RPMI8226 (cell line): ENCODE measurements around the gene GBX1.

Experiments used
- DNase-seq: peaks from one replicate; pipeline ENCODE4 v3.0.0-alpha.2; 2015

The GBX1 gene

GRCh38 chr7:151138153-151138851, 29.2 kb downstream of the GBX1 start:
- no peak for DNase-seq

- no peak for DNase-seq
Measured at GRCh38 chr7:151137791-151138152, 29.7 kb downstream of the GBX1 start.

- no peak for DNase-seq
Measured at GRCh38 chr7:151137076-151137675, 30.3 kb downstream of the GBX1 start.

DNA sequence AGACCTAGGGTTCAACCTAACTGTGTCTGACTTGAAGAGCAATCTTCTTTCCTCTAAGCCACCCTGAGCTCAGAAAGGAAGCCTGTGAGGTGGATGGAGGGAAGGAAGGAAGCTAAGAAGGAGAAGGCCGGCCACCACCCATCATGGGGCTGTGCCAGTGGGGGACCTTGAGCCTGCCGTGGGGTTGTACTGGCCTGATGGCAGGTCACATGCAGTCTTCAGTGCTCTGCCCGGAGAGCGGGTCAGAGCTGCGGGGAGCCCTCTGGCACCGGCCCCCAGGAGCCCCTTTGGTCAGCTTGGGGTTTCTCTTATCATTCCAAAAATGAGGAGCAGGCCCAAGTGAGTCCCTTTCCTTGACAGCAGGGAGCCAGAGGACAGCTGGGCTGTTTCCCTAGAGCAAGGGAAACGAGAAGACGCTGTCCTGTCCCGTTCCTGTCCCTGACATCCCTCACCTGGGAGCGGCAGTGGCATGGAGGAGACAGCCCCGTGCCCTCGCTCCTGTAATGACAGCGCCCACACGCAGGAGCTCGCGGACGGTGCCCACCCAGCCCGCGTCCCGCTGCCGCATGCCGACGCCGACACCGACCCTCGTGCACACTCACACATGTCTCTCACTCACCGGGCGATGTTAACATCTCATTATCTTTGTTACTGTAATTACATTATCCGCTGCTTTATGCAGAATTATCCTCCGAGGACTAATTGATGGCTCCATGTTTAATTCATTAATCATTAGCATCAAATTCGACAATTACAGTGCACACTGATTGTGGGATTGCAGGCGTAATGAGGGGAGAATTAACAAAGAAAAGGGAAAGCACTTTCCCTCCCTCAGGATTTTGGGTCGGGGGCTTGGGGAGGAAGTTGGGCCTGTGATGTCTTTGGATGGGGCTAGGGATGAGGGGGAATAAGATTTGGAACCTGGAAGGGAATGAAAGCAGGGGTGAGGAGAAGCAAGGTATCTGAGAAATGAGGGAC, 31.3 kb downstream of the GBX1 start:
- DNase-seq: no peak

- no peak for DNase-seq
Measured at GRCh38 chr7:151135525-151135845, 32.0 kb downstream of the GBX1 start.

DNA sequence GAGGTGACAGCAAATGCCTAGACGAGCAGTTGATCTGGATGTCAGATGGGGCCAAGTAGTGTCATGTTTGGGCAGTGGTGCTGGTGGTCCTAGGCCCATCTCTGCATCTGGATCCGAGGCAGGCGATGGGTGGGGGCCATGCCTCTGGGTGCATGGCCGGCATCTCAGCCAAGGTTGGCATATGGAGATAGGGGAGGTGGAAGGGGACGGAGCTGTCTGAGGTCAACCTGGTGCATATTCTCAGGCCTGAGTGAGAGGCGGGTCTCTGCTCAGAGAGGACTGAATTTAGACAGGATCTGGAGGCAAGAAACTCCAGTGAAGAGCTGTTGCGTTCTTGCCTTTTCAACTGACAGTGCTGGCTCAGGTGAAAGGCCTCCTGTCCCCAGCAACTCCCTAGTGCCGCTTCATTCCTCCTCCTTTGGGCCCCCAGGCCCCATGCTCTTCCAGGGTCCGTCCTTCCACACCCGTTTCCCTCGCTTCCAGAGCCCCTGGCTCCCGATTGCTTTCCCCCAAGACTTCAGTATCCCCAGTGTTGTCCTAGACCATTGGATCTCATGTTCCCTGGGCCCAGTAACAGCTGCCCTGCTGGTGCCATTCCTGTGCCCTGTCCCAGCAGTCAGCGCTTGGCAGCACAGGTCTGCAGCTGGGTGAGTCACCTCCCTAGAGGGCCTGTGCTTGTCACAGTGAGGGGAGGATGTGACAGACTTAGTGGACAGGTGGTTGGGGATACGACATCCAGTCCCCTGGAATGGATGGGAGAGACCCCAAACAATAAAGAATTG, 32.6 kb downstream of the GBX1 start:
- DNase-seq: no peak

- no peak for DNase-seq
Measured at GRCh38 chr7:151133986-151134742, 33.3 kb downstream of the GBX1 start.

GRCh38 chr7:151133266-151133985, 34.1 kb downstream of the GBX1 start:
- DNase-seq: no peak

GRCh38 chr7:151132461-151133205, 34.9 kb downstream of the GBX1 start:
- DNase-seq: no peak

- no peak for DNase-seq
Measured at GRCh38 chr7:151131592-151132293, 35.8 kb downstream of the GBX1 start.

GRCh38 chr7:151131224-151131591, 36.3 kb downstream of the GBX1 start:
- DNase-seq: no peak

DNA sequence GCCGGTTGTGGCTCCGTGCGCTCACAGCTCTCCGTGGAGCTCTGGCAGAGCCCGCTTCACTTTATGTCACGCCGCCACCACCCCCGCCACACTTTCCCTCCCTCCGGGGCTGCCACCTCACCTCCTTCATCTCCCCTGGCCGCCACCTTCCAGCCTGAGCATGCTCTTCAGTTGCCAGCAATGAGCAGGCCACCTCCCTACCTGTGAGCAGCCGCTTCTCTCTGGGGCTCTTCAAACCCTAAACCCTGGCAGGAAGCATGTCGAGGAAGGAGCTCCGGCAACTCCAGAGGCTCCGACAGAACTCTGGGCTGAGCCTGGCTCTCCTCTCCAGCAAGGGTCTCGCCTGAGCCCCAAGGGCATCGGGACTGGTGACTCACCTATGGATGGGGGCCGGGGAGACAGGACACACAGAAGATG, 36.7 kb downstream of the GBX1 start:
- no peak for DNase-seq

DNA sequence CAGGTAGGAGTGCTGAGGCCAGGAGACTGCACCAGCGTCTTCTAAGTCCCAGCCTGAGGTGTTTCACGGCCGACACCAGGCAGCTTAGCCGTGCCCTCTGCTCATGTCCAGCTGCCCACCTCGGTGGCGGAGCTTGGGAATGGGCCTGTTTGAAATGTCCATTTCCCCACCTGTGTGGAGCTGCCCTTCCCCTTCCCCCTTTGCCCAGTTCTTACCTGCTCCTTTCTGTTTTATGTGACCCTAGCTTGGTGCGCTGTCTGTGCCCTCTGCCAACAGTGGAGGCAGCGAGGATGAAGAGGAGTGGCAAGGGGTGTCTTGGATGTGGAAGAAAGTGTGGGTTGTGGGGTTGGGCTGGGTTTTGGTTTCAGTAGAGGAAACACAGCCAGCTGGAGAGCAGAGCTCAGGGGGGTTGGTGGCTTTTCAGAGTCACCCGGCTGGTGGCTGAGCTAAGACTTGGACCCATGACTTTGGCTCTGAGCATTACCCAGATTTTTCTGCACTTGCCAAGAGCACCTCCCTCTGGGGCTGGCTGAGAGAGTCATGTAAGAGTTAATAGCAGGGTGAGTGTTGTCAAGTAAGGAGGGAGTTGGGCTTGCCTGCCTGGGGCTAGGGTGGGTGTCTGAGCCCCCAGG, 37.4 kb downstream of the GBX1 start:
- no peak for DNase-seq

- no peak for DNase-seq
Measured at GRCh38 chr7:151129117-151129959, 38.2 kb downstream of the GBX1 start.

DNA sequence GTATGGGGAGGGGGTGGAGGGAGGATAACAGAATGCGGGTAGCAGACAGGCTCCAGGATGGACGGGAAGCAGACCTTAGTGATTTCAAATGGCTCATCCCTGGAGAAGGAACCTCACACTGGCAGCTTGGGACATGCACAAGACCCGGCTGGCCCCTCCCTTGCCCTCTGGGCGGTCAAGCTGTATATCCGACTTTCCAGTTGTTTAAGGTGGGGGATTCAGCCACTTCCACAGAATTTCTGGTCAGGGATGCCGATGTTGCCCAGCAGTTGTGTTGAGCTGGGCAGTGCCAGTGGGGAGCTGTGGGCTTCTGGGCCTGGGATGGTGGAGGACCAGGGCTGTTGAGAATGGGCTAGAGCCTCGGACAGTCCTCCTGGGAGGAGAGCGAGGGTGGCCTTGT, 38.8 kb downstream of the GBX1 start:
- DNase-seq: no peak

DNA sequence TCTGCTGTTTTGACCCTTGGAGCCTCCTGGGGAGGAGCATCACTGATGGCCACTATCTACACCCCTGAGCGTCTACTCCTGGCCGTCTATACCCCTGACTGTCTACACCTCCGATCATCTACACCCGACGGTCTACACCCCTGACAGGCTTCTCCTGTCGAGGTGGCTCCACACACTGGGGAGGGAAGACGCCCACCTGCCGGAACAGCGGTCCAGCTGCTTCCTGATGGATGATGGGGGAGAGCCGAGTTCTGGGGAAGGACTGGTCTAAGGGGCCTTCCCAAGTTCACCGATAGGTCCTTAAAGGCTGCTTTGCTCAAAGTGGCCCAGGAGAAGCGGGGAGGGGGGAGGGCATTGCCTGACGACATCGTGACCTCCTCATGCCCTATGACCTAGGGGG, 39.4 kb downstream of the GBX1 start:
- DNase-seq: no peak

DNA sequence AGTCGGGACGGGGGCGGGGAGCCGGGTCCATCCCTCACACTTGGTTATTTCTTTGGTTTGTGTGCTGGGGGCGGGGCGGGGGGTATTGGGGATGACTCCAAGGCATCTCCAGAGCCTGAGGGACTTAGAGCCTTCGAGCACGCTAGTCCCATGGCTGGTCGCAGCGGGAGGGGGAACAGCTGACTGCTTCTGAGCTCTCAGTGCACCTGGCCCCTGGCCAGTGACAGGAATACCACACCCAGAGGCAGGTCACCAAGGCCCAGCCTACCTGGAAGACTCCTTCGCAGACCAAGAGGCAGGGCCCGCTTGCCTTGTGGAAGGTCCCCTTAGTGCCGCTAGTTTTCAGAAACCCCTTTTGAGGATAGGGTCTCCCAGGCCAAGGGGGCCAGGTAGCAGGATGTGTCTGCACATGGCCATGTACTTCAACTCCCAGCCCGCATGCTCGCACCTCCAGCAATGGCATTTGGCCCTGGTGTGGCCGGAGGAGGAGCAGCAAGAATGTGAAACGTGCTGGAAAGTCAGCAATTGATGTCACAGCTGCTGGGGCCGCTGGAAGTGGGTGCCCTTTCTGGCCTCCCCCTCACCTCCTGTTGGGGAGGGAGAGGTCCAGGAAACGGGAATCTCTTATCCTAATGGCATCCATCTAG, 40.9 kb downstream of the GBX1 start:
- no peak for DNase-seq

GRCh38 chr7:151125846-151126481, 41.5 kb downstream of the GBX1 start:
- no peak for DNase-seq
